ENCODE results near the gene ALDH3B2. TPM values are rescaled to one million over a fixed set of nuclear protein-coding genes. Genes with fewer than 3 reads are reported as not detected.

Gene ALDH3B2
- total and polyA plus RNA-seq, 2 of the 8 experiments (the other 6 are each of a cell fraction or from before 2014, with no cell fraction given), result not detected

- Histone ChIP-seq H2BK5ac (ENCODE audit: low read depth, low read length) (no peak overlapping the region), H3K27ac (ENCODE audit: low read depth, low read length) (no peak overlapping the region), H4K5ac (ENCODE audit: insufficient read length, low read depth, low read length) (no peak overlapping the region), H3K4me1 (replicated peaks in 1 of 4; ENCODE audit: control insufficient read depth in 3 of 4, insufficient read depth in 4 of 4, low read length in 3 of 4) (peaks cover 0 to 7% (median 0%) of the 10 kb centered on the region in 4 experiments; a peak in 1 of 7 replicates), H2AK5ac (ENCODE audit: low read depth, low read length) (no peak overlapping the region), H3K36me3 (ENCODE audit: control insufficient read depth in 2 of 4, insufficient read depth in 4 of 4, low read length in 3 of 4) (no peaks in the 10 kb centered on the region), H3K56ac (replicated peaks; ENCODE audit: insufficient read length, low read depth, low read length) (no peak overlapping the region), H3K23ac (ENCODE audit: insufficient read length) (no peak overlapping the region), H4K8ac (ENCODE audit: extremely low read depth, insufficient read depth, low read length) (no peak overlapping the region), H3K18ac (ENCODE audit: extremely low read depth, low read length) (no peak overlapping the region), H3K4me2 (ENCODE audit: insufficient read depth in 1 of 2, low read depth in 2 of 2, low read length in 2 of 2) (no peak overlapping the region), H3K23me2 (ENCODE audit: low read depth, low read length) (no peaks in the 10 kb centered on the region), H4K20me1 (replicated peaks in 1 of 2; ENCODE audit: control insufficient read depth in 1 of 2, insufficient read depth in 2 of 2, low read length in 2 of 2) (no peaks in the 10 kb centered on the region), H3K4ac (replicated peaks; ENCODE audit: insufficient read length, low read depth, low read length) (no peak overlapping the region), H3K14ac (ENCODE audit: insufficient read length) (no peak overlapping the region), H3K9me3 (ENCODE audit: insufficient read depth in 2 of 2, low read depth in 1 of 2, low read length in 1 of 2) (no peaks in the 10 kb centered on the region), H3K79me1 (ENCODE audit: low read depth, low read length) (no peaks in the 10 kb centered on the region), H2BK20ac (ENCODE audit: low read length) (no peak overlapping the region), H2AFZ (ENCODE audit: low read length) (peak overlapping the region; percentile 6; the same call in 1 of the 2 replicates), H2BK120ac (replicated peaks; ENCODE audit: low read depth, low read length) (no peak overlapping the region), H3K9ac (replicated peaks in 1 of 4; ENCODE audit: extremely low read depth in 1 of 4, low read depth in 3 of 4, low read length in 3 of 4) (no peak overlapping the region), H3K79me2 (ENCODE audit: control insufficient read depth in 1 of 2, insufficient read depth in 2 of 2, low read length in 2 of 2) (no peaks in the 10 kb centered on the region), H4K91ac (replicated peaks; ENCODE audit: insufficient read length, low read length) (no peak overlapping the region), H3K4me3 (ENCODE audit: extremely low read depth in 1 of 4, insufficient read depth in 2 of 4, low read depth in 3 of 4, low read length in 4 of 4) (no peak overlapping the region), H2BK12ac (ENCODE audit: low read depth, low read length) (no peak overlapping the region), H3K27me3 (replicated peaks in 1 of 4; ENCODE audit: control insufficient read depth in 3 of 4, extremely low read depth in 1 of 4, insufficient read depth in 3 of 4, low read length in 3 of 4) (no peaks in the 10 kb centered on the region), H2BK15ac (ENCODE audit: low read length) (no peak overlapping the region)
- FAIRE-seq (no peak), DNase-seq (ENCODE audit: low read depth in 1 of 2, low spot score in 2 of 2) (peak in 1 of 2 experiments; percentile 43)
- 79% methylated on average over 3 of the region's 3 CpGs; no CpG with 5 or more reads in 1 of the 2 experiments for WGBS, 2 experiments (ENCODE audit: extremely low coverage in 1 of 2, insufficient coverage in 1 of 2, insufficient read length in 1 of 2, insufficient replicate concordance in 2 of 2, low coverage in 1 of 2, low lambda C conversion rate in 2 of 2, missing lambda C conversion rate in 1 of 2)
- ChIA-PET CTCF (ENCODE audit: partially characterized antibody) (interaction anchor here (1.0 to 1.1 kb wide), 2 partner anchors 14 to 24 kb away, joined by 3 read pairs; no protein-coding TSS in a partner anchor), POLR2A (ENCODE audit: partially characterized antibody) (interaction anchor here (0.9 kb wide), 1 partner anchor 16 kb away, joined by 3 read pairs; no protein-coding TSS in a partner anchor)
- TF ChIP-seq EP300 (IDR thresholded peaks at IDR 0.05; ENCODE audit: borderline replicate concordance in 1 of 2, low read depth in 2 of 2, low read length in 2 of 2), result peak in 1 of 2 experiments; percentile 68; a peak in 1 of 3 replicates
- no peak for TF ChIP-seq USF2 (IDR thresholded peaks at IDR 0.05; ENCODE audit: low read length)
Measured at GRCh38 chr11:67680696-67681470, 6.5 kb upstream of the ALDH3B2 start.

Measured in H1 (cell line).